Neural cell (in vitro differentiated cells): Measurements from ENCODE around the gene STAT2.

ENCODE experiments used
- EP300 ChIP-seq: fragments of 450-650 bp; conservative IDR thresholded peaks from 2 replicates; pipeline ENCODE4 v1.6.1; 2014; ENCODE audit warnings: antibody characterized with exemption, mild to moderate bottlenecking, moderate library complexity; ENCODE audit not compliant: poor library complexity, severe bottlenecking
- POLR2AphosphoS5 ChIP-seq: IDR thresholded peaks from 2 replicates; pipeline ENCODE4 v1.6.1; 2012
- RAD21 ChIP-seq: fragments of 450-650 bp; conservative IDR thresholded peaks from 2 replicates; pipeline ENCODE4 v1.6.1; 2014; ENCODE audit warnings: antibody characterized with exemption, mild to moderate bottlenecking, moderate library complexity
- SMC3 ChIP-seq: fragments of 450-650 bp; conservative IDR thresholded peaks from 2 replicates; pipeline ENCODE4 v1.6.1; 2014; ENCODE audit warnings: antibody characterized with exemption, mild to moderate bottlenecking, moderate library complexity; ENCODE audit not compliant: poor library complexity
- TAF1 ChIP-seq: IDR thresholded peaks from 2 replicates; pipeline ENCODE4 v1.6.1; 2012; ENCODE audit warnings: low read depth
- TF ChIP-seq, protein P1 (sequence below): fragments of 450-650 bp; IDR thresholded peaks from 2 replicates; pipeline ENCODE4 v1.5.1; 2014; ENCODE audit warnings: antibody characterized with exemption, mild to moderate bottlenecking, moderate library complexity; ENCODE audit not compliant: poor library complexity, severe bottlenecking

DNA sequence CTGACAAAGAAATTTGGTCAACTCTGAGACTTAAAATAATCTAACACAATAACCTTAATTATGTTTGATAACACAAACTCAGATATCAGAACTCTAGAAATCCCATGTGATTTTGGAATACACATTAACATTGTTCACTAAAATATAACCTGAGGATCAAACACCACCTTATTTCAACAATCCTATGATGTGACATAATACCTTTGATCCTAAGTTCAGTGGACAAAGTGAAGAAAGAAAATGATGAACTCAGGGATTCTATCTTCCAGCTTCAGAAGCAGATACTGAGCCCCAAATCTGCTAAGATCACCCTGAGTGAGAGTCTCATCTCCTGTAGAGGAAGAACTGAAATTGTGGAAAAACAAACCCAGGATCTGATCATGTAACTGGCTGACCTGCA, 38.4 kb upstream of the STAT2 start:
- TF ChIP-seq, protein P1, sequence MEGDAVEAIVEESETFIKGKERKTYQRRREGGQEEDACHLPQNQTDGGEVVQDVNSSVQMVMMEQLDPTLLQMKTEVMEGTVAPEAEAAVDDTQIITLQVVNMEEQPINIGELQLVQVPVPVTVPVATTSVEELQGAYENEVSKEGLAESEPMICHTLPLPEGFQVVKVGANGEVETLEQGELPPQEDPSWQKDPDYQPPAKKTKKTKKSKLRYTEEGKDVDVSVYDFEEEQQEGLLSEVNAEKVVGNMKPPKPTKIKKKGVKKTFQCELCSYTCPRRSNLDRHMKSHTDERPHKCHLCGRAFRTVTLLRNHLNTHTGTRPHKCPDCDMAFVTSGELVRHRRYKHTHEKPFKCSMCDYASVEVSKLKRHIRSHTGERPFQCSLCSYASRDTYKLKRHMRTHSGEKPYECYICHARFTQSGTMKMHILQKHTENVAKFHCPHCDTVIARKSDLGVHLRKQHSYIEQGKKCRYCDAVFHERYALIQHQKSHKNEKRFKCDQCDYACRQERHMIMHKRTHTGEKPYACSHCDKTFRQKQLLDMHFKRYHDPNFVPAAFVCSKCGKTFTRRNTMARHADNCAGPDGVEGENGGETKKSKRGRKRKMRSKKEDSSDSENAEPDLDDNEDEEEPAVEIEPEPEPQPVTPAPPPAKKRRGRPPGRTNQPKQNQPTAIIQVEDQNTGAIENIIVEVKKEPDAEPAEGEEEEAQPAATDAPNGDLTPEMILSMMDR: no peak
- TF ChIP-seq TAF1 (no peak), SMC3 (no peak), POLR2AphosphoS5 (no peak), RAD21 (no peak), EP300 (no peak)
